Ovary (tissue), 3 donors: ENCODE measurements around the gene PRPF8.

Source experiments
- CTCF ChIP-seq, 3 donors: fragments of 450-650 bp in 2 of 3; fragments of 200-600 bp in 1 of 3; IDR thresholded peaks; one replicate each; pipeline versions ENCODE4 v1.5.1 to v1.8.0; 2016 to 2022; ENCODE audit warnings: antibody characterized with exemption in 3 of 3, mild to moderate bottlenecking in 1 of 3
- POLR2A ChIP-seq: fragments of 450-650 bp; IDR thresholded peaks from one replicate; pipeline ENCODE4 v1.6.1; 2017; ENCODE audit warnings: antibody characterized with exemption, mild to moderate bottlenecking, moderate library complexity
- donor health status: DM: no; HTN: no; CAD: no.

- no peak for TF ChIP-seq CTCF (IDR thresholded peaks at IDR 0.05)
- TF ChIP-seq POLR2A, result no peak
Observed at GRCh38 chr17:1625053-1625452, 59.6 kb downstream of the PRPF8 start.
